Smooth muscle cell (in vitro differentiated cells): ENCODE data around the gene PROX2. TPM values are rescaled to one million over a fixed set of nuclear protein-coding genes. Genes with fewer than 3 reads are reported as not detected.

Experiments
- DNase-seq: peaks from one replicate; lab custom pipeline; 2025; ENCODE audit not compliant: unreplicated experiment; lab: John Stamatoyannopoulos, UW
- H2AFZ ChIP-seq: fragments of 200-600 bp; sonication (generic); 2 replicates; pipeline ENCODE4 v1.6.0; 2016; ENCODE audit warnings: antibody characterized with exemption, low read depth, mild to moderate bottlenecking
- H3F3A ChIP-seq: fragments of 200-600 bp; sonication (generic); 2 replicates; pipeline ENCODE4 v1.6.0; 2017; ENCODE audit warnings: antibody characterized with exemption, low read depth
- H3K27ac ChIP-seq: fragments of 200-600 bp; sonication (generic); 2 replicates; pipeline ENCODE4 v1.5.1; 2016; ENCODE audit warnings: low read depth, mild to moderate bottlenecking
- H3K27me3 ChIP-seq: fragments of 200-600 bp; sonication (generic); 2 replicates; pipeline ENCODE4 v1.6.1; 2016; ENCODE audit warnings: low read depth, mild to moderate bottlenecking
- H3K36me3 ChIP-seq: fragments of 200-600 bp; sonication (generic); 2 replicates; pipeline ENCODE4 v1.5.1; 2016; ENCODE audit warnings: low read depth
- H3K4me1 ChIP-seq: fragments of 200-600 bp; sonication (generic); 2 replicates; pipeline ENCODE4 v1.5.1; 2016; ENCODE audit warnings: low read depth
- H3K4me2 ChIP-seq: fragments of 200-600 bp; sonication (generic); 2 replicates; pipeline ENCODE4 v1.6.0; 2016; ENCODE audit warnings: mild to moderate bottlenecking
- H3K4me3 ChIP-seq: fragments of 200-600 bp; sonication (generic); 2 replicates; pipeline ENCODE4 v1.5.1; 2016; ENCODE audit warnings: mild to moderate bottlenecking
- H3K79me2 ChIP-seq: fragments of 200-600 bp; sonication (generic); 2 replicates; pipeline ENCODE4 v1.6.0; 2016; ENCODE audit warnings: low read depth, mild to moderate bottlenecking
- H3K9ac ChIP-seq: fragments of 200-600 bp; sonication (generic); 2 replicates; pipeline ENCODE4 v1.6.0; 2016; ENCODE audit warnings: low read depth
- H3K9me3 ChIP-seq: fragments of 200-600 bp; sonication (generic); replicated peaks from 2 replicates; pipeline ENCODE4 v1.5.1; 2016; ENCODE audit warnings: low read depth
- H4K20me1 ChIP-seq: fragments of 200-600 bp; sonication (generic); 2 replicates; pipeline ENCODE4 v1.6.0; 2016; ENCODE audit warnings: low read depth
- CTCF ChIP-seq: fragments of 200-600 bp; sonication (generic); IDR thresholded peaks from 2 replicates; pipeline ENCODE4 v1.5.1; 2017; ENCODE audit warnings: borderline replicate concordance, mild to moderate bottlenecking, antibody characterized with exemption; ENCODE audit not compliant: insufficient read depth, poor library complexity, severe bottlenecking
- WGBS: methylation state at CpG from one replicate; pipeline ENCODE4 v1.1.7; 2016; ENCODE audit warnings: low lambda C conversion rate; 5-methylcytosine and 5-hydroxymethylcytosine counted together
- polyA plus RNA-seq: library from polyadenylated mRNA; unstranded; fragments of >200 nt; fragmentation: Nextera tagmentation; extraction: Ambion mirVana; gene quantifications from 2 replicates; pipeline ENCODE4 v1.2.1, GENCODE V29; 2016
- total RNA-seq: library from RNA; depleted of rRNA; stranded (reverse); fragments of >200 nt; gene quantifications from 2 replicates; pipeline ENCODE4 v1.2.3, GENCODE V29; 2014

PROX2 gene
- total and polyA plus RNA-seq, 2 experiments from 2014 or later: 0.08 TPM; not detected in 1

DNA sequence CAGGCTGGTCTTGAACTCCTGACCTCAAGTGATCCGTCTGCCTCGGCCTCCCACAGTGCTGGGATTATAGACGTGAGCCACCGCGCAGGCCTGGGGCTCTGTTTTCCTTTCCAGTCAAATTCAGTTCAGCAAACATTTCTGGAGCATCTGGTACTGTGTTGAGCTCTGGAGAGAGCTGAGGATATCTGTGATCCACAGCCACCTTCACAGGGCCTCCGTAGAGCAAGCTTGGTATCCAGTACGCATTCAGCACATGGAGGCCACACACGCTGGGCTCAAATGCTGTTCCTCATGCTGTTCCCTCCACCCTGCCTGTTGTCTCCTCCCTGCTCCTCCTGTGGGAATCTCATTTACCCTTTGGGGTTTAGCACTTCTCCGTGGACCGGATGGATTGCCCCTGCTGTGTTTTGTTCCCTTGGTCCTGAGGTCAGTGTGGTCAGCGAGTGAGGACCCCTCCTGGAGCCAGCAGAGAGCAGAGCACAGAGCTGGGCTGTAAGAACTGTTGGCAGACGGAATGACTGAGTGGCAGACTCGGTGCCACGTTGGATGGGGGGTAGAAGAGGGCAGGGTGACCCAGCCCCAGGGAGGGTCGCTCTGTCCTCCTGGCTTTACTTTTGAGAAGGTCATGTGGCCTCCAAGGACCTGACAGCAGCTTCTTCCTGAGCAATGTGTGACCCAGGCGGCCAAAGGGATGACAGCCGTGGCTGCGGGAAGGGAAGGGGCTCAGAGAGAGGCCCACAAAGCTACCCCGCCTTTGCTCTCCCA is 46.2 kb upstream of the PROX2 start:
- Histone ChIP-seq H4K20me1 (no peaks in the 10 kb centered on the region), H3K9ac (no peak overlapping the region), H3K4me1 (no peaks in the 10 kb centered on the region), H3K27ac (no peak overlapping the region), H3K4me2 (no peak overlapping the region), H3F3A (no peaks in the 10 kb centered on the region), H3K9me3 (no peaks in the 10 kb centered on the region), H3K36me3 (no peaks in the 10 kb centered on the region), H2AFZ (no peak overlapping the region), H3K79me2 (no peaks in the 10 kb centered on the region), H3K4me3 (no peak overlapping the region), H3K27me3 (peaks cover 21% of the 10 kb centered on the region)
- no peak for DNase-seq
- TF ChIP-seq CTCF: no peak
- WGBS: 77% methylated on average over 19 of the region's 19 CpGs

GRCh38 chr14:74921053-74921620 is 45.2 kb upstream of the PROX2 start:
- no peaks in the 10 kb centered on the region for H3F3A ChIP-seq
- H2AFZ ChIP-seq: no peak overlapping the region
- H3K27ac ChIP-seq: no peak overlapping the region
- no peaks in the 10 kb centered on the region for H3K4me1 ChIP-seq
- H3K4me3 ChIP-seq: no peak overlapping the region
- no peak for DNase-seq
- peaks cover 14% of the 10 kb centered on the region for H3K27me3 ChIP-seq
- H3K36me3 ChIP-seq: no peaks in the 10 kb centered on the region
- WGBS: 92% methylated on average over 15 of the region's 19 CpGs
- H3K4me2 ChIP-seq: no peak overlapping the region
- no peaks in the 10 kb centered on the region for H4K20me1 ChIP-seq
- H3K9me3 ChIP-seq: no peaks in the 10 kb centered on the region
- TF ChIP-seq CTCF: no peak
- H3K79me2 ChIP-seq: no peaks in the 10 kb centered on the region
- H3K9ac ChIP-seq: no peak overlapping the region

GRCh38 chr14:74920281-74920680 is 44.3 kb upstream of the PROX2 start:
- Histone ChIP-seq H3K9ac (no peak overlapping the region), H2AFZ (no peak overlapping the region), H3F3A (no peaks in the 10 kb centered on the region), H3K4me3 (no peak overlapping the region), H3K27ac (no peak overlapping the region), H3K4me2 (no peak overlapping the region), H3K27me3 (peaks cover 11% of the 10 kb centered on the region), H3K36me3 (no peaks in the 10 kb centered on the region), H3K79me2 (no peaks in the 10 kb centered on the region), H3K4me1 (no peaks in the 10 kb centered on the region), H4K20me1 (no peaks in the 10 kb centered on the region), H3K9me3 (no peaks in the 10 kb centered on the region)
- no peak for TF ChIP-seq CTCF
- DNase-seq: no peak
- WGBS: 92% methylated on average over 4 of the region's 4 CpGs
